Measurements from ENCODE around the gene DEF6. TPM values are rescaled to one million over a fixed set of nuclear protein-coding genes. Genes with fewer than 3 reads are reported as not detected.

DEF6 gene
- total and polyA plus RNA-seq, 2 of the 8 experiments (the other 6 are each of a cell fraction or from before 2014, with no cell fraction given) = 3.3 to 4.1 TPM

DNA sequence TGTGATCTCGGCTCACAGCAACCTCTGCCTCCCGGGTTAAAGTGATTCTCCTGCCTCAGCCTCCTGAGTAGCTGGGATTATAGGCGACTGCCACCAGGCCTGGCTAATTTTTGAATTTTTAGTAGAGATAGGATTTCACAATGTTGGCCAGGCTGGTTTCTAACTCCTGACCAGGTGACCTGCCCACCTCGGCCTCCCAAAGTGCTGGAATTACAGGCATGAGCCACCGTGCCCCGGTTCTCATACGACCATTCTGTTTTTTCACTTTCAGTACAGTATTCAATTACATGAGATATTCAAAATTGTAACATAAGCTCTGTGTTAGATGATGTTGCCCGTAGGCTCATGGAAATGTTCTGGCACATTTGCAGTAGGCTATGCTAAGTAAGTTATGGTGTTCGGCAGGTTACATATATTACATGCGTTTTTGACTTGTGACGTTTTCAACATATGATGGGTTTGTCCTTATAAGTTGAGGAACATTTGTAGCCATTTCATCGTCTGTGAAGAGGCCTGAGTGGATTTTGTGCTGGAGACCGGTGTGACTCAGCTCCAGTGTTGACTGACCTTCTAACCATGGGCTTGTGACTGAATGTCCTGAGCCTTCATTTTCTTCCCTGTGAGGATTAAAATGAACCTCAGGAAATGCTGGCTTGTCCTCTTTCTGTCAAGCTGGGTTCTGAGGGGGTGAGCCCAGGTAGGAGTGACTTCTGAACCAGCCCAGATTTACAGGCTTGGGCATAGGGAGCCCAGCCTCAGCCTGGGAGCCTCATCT lies 56.9 kb downstream of the DEF6 start (continued):
- TF ChIP-seq, protein P1, sequence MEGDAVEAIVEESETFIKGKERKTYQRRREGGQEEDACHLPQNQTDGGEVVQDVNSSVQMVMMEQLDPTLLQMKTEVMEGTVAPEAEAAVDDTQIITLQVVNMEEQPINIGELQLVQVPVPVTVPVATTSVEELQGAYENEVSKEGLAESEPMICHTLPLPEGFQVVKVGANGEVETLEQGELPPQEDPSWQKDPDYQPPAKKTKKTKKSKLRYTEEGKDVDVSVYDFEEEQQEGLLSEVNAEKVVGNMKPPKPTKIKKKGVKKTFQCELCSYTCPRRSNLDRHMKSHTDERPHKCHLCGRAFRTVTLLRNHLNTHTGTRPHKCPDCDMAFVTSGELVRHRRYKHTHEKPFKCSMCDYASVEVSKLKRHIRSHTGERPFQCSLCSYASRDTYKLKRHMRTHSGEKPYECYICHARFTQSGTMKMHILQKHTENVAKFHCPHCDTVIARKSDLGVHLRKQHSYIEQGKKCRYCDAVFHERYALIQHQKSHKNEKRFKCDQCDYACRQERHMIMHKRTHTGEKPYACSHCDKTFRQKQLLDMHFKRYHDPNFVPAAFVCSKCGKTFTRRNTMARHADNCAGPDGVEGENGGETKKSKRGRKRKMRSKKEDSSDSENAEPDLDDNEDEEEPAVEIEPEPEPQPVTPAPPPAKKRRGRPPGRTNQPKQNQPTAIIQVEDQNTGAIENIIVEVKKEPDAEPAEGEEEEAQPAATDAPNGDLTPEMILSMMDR (IDR thresholded peaks at IDR 0.05; ENCODE audit: control extremely low read depth in 1 of 3, insufficient read depth in 1 of 3, low read depth in 1 of 3, low read length in 3 of 3) = no peak
- TF ChIP-seq FOSL1 (IDR thresholded peaks at IDR 0.05; ENCODE audit: insufficient read depth, low read depth, low read length) (no peak), CHD2 (IDR thresholded peaks at IDR 0.05; ENCODE audit: low read length) (no peak), CREB1 (IDR thresholded peaks at IDR 0.05) (no peak), TCF12 (IDR thresholded peaks at IDR 0.05; ENCODE audit: low read depth, low read length) (no peak), SRF (IDR thresholded peaks at IDR 0.05; ENCODE audit: low read depth, low read length) (no peak), JUN (IDR thresholded peaks at IDR 0.05; ENCODE audit: low read depth, low read length) (no peak), SIN3A (conservative IDR thresholded peaks at IDR 0.05 in 1 of 2, IDR thresholded peaks at IDR 0.05 in 1 of 2; ENCODE audit: low read depth in 1 of 2, low read length in 2 of 2) (no peak), TAF1 (IDR thresholded peaks at IDR 0.05; ENCODE audit: low read depth, low read length) (no peak), NRF1 (IDR thresholded peaks at IDR 0.05; ENCODE audit: low read depth, low read length) (no peak)
